ENCODE measurements around the gene PCDHGA1.

GRCh38 chr5:141371572-141372475, 41.5 kb downstream of the PCDHGA1 start:
- no peak for TF ChIP-seq CTCF (IDR thresholded peaks at IDR 0.05)
- TF ChIP-seq POLR2A (IDR thresholded peaks at IDR 0.05) = no peak

All from body of pancreas (tissue), 4 donors.